Fibroblast of peridontal ligament (primary cell): ENCODE measurements around the gene ING2.

Experiments
- DNase-seq: peaks from one replicate; pipeline ENCODE4 v3.0.0-alpha.2; 2010; ENCODE audit errors: extremely low read depth

Gene ING2

GRCh38 chr4:183499389-183499788 lies 5.5 kb upstream of the ING2 start:
- DNase-seq: no peak

GRCh38 chr4:183499801-183500200 lies 5.1 kb upstream of the ING2 start:
- no peak for DNase-seq

- DNase-seq: no peak
Measured at GRCh38 chr4:183503497-183504063, 1.3 kb upstream of the ING2 start.

GRCh38 chr4:183504064-183504929 lies 561 bp upstream of the ING2 start:
- peak; percentile 95 for DNase-seq

- DNase-seq: peak; percentile 80
Measured at GRCh38 chr4:183505611-183506388, 942 bp downstream of the ING2 start.

- no peak for DNase-seq
Measured at GRCh38 chr4:183506389-183506735, 1.5 kb downstream of the ING2 start.

GRCh38 chr4:183507925-183508696 lies 3.3 kb downstream of the ING2 start:
- DNase-seq: peak; percentile 8

GRCh38 chr4:183508697-183509335 lies 4.0 kb downstream of the ING2 start:
- peak; percentile 41 for DNase-seq

GRCh38 chr4:183515411-183515810 lies 10.6 kb downstream of the ING2 start:
- DNase-seq: no peak

- no peak for DNase-seq
Measured at GRCh38 chr4:183517194-183517593, 12.3 kb downstream of the ING2 start.

GRCh38 chr4:183517781-183518180 lies 12.9 kb downstream of the ING2 start:
- DNase-seq: no peak

GRCh38 chr4:183522821-183523220 lies 18.0 kb downstream of the ING2 start:
- DNase-seq: no peak

GRCh38 chr4:183527326-183527725 lies 22.5 kb downstream of the ING2 start:
- DNase-seq: no peak

GRCh38 chr4:183532821-183533220 lies 28.0 kb downstream of the ING2 start:
- DNase-seq: peak; percentile 60

- DNase-seq: no peak
Measured at GRCh38 chr4:183533698-183534097, 28.8 kb downstream of the ING2 start.

GRCh38 chr4:183540410-183541009 lies 35.7 kb downstream of the ING2 start:
- no peak for DNase-seq

GRCh38 chr4:183541010-183541751 lies 36.3 kb downstream of the ING2 start:
- DNase-seq: peak; percentile 64

- no peak for DNase-seq
Measured at GRCh38 chr4:183541752-183542040, 36.8 kb downstream of the ING2 start.

- no peak for DNase-seq
Measured at GRCh38 chr4:183543435-183543834, 38.6 kb downstream of the ING2 start.

GRCh38 chr4:183544109-183544508 lies 39.3 kb downstream of the ING2 start:
- no peak for DNase-seq

GRCh38 chr4:183546376-183546775 lies 41.5 kb downstream of the ING2 start:
- no peak for DNase-seq
